Prostate gland (tissue), 2 donors: ENCODE results near the gene ACSF3. TPM values are rescaled to one million over a fixed set of nuclear protein-coding genes. Genes with fewer than 3 reads are reported as not detected.

Source experiments
- DNase-seq: peaks from one replicate; pipeline ENCODE4 v3.0.0-alpha.2; 2019; ENCODE audit warnings: low spot score
- H3K27ac ChIP-seq, 2 donors: fragments of 200-600 bp; sonication (generic); 2 replicates each; pipeline ENCODE4 v1.5.1; 2017 to 2019
- H3K27me3 ChIP-seq: fragments of 200-600 bp; sonication (generic); replicated peaks from 2 replicates; pipeline ENCODE4 v1.5.1; 2019; ENCODE audit not compliant: insufficient read depth
- H3K36me3 ChIP-seq, 2 donors: fragments of 200-600 bp; sonication (generic); 1 replicate in 1 of 2; 2 replicates in 1 of 2; pipeline versions ENCODE4 v1.5.1 to v1.8.1; 2017 to 2019
- H3K4me1 ChIP-seq: fragments of 200-600 bp; sonication (generic); replicated peaks from 2 replicates; pipeline ENCODE4 v1.5.1; 2019
- H3K4me3 ChIP-seq, 2 donors: fragments of 200-600 bp; sonication (generic); 2 replicates each; pipeline ENCODE4 v1.5.1; 2017 to 2019
- H3K9me3 ChIP-seq: fragments of 200-600 bp; sonication (generic); 2 replicates; pipeline ENCODE4 v1.5.1; 2017
- POLR2A ChIP-seq: fragments of 450-650 bp; IDR thresholded peaks from one replicate; pipeline ENCODE4 v1.6.1; 2016; ENCODE audit warnings: antibody characterized with exemption, mild to moderate bottlenecking
- POLR2AphosphoS5 ChIP-seq: sonication (generic); formaldehyde crosslinking; IDR thresholded peaks from one replicate; pipeline ENCODE4 v1.6.1; 2017; ENCODE audit warnings: antibody characterized with exemption
- WGBS: methylation state at CpG from one replicate; pipeline ENCODE4 v1.1.5; 2018; 5-methylcytosine and 5-hydroxymethylcytosine counted together
- intact Hi-C: fragments of 100-400 bp; cut with DNase I; formaldehyde crosslinking; loops from one replicate; pipeline ENCODE4 v1.14.2; 2022
- total RNA-seq, 2 donors: library from RNA; depleted of rRNA; stranded (reverse); fragments of >200 nt; gene quantifications; one replicate each; pipeline ENCODE4 v1.1.0, GENCODE V29; 2016
- TF ChIP-seq, protein P1 (sequence below), 4 experiments: fragments of 200-600 bp in 2 of 4; fragments of 450-650 bp in 2 of 4; sonication (generic) in 2 of 4; IDR thresholded peaks; 1 replicate in 3 of 4; 2 replicates in 1 of 4; pipeline ENCODE4 v1.5.1; 2016 to 2019; ENCODE audit warnings: antibody characterized with exemption in 4 of 4, mild to moderate bottlenecking in 2 of 4, moderate library complexity in 2 of 4

ACSF3 gene
- total RNA-seq, 2 donors from 2014 or later: 42.1 to 80.5 TPM

DNA sequence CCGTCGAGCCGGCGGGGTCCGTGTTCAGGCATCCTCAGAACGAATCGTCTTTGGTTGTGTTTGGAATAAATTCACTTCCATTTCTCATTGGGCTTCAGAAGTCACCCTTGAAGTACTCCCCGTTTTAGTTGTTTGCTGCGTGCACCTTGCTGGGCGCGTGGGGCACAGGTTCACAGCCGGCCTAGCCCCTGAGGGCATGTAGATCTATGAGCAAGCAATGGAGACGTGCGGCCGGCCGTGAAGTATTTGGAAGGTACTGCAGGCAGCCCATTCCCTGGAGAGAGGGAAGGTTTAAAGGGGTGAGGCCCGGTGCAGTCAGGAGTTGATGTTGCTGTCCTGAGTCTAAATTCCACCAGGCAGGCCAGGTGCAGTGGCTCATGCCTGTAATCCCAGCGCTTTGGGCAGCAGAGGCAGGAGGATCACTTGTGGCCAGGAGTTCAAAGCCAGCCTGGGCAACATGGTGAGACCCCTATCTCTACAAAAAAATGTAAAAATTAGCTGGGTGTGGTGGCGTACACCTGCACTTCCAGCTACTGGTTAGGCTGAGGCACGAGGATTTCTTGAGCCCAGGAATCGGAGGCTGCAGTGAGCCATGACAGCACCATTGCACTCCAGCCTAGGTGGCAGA, 714 bp downstream of the ACSF3 start:
- intact Hi-C loops: no loop called here
- H3K27ac ChIP-seq: peak overlapping the region; percentile 30 to 56
- no peak for DNase-seq

DNA sequence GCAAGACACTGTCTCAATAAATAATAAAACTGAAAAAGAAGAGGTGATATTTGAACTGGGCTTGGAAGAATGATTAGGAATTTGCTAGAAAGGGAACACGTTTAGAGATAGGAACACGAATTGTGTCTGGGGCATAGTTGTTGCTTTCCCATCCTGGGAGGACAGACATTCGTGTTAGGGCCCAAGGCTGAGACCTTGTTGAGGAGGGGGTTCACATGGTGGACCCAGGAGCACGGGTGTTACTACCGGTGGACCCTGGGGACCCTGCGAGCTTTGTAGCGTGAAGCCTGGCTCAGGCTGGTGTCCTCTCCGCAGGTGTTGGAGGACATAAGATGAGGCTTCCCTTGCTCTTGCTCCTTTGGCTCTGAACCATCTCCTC, 1.2 kb downstream of the ACSF3 start:
- DNase-seq: no peak
- peaks cover 11% of the 10 kb centered on the region for H3K4me1 ChIP-seq
- no peaks in the 10 kb centered on the region for H3K36me3 ChIP-seq
- TF ChIP-seq, protein P1, sequence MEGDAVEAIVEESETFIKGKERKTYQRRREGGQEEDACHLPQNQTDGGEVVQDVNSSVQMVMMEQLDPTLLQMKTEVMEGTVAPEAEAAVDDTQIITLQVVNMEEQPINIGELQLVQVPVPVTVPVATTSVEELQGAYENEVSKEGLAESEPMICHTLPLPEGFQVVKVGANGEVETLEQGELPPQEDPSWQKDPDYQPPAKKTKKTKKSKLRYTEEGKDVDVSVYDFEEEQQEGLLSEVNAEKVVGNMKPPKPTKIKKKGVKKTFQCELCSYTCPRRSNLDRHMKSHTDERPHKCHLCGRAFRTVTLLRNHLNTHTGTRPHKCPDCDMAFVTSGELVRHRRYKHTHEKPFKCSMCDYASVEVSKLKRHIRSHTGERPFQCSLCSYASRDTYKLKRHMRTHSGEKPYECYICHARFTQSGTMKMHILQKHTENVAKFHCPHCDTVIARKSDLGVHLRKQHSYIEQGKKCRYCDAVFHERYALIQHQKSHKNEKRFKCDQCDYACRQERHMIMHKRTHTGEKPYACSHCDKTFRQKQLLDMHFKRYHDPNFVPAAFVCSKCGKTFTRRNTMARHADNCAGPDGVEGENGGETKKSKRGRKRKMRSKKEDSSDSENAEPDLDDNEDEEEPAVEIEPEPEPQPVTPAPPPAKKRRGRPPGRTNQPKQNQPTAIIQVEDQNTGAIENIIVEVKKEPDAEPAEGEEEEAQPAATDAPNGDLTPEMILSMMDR (IDR thresholded peaks at IDR 0.05): no peak
- TF ChIP-seq POLR2AphosphoS5 (no peak), POLR2A (no peak)
- H3K4me3 ChIP-seq: peak overlapping the region; percentile 70 to 83
- no peak overlapping the region for H3K27ac ChIP-seq
- intact Hi-C loops: no loop called here
- no peaks in the 10 kb centered on the region for H3K9me3 ChIP-seq
- H3K27me3 ChIP-seq: peaks cover 6% of the 10 kb centered on the region
- WGBS: 81% methylated on average over 8 of the region's 8 CpGs

More for the DNA sequence above, 714 bp downstream of the ACSF3 start:
- WGBS: 11% methylated on average over 21 of the region's 21 CpGs
- H3K9me3 ChIP-seq: no peaks in the 10 kb centered on the region
- H3K36me3 ChIP-seq: no peaks in the 10 kb centered on the region
- TF ChIP-seq, protein P1 (IDR thresholded peaks at IDR 0.05): no peak
- no peak for TF ChIP-seq POLR2AphosphoS5
- TF ChIP-seq POLR2A: no peak
- H3K4me1 ChIP-seq: peaks cover 11% of the 10 kb centered on the region
- peak overlapping the region; percentile 70 to 83 for H3K4me3 ChIP-seq
- H3K27me3 ChIP-seq: peaks cover 6% of the 10 kb centered on the region

DNA sequence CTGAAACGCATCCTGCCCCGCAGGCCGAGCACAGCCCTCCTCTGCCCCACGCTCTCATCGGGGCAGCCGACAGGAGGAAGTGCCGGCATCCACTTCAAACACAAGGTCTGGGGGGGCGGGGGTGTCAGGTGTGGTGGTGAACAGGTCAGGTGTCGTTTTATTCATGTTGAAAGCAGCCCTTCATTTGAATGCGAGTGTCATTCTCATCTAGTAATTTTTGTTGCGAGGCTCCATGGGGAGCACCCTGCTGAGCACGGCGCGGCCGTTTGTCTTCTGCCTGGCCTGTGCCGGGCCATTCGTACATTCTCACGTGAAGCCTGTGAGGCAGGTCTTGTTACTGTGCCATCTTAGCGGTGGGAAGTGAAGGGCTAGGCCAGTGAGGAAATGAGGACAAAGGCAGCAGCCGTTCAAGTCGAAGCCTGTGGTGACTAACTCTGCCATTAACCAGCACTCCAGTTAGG, 1.9 kb downstream of the ACSF3 start:
- H3K27ac ChIP-seq: no peak overlapping the region
- no peaks in the 10 kb centered on the region for H3K9me3 ChIP-seq
- no peak for TF ChIP-seq POLR2A
- TF ChIP-seq, protein P1 (IDR thresholded peaks at IDR 0.05): no peak
- TF ChIP-seq POLR2AphosphoS5: no peak
- H3K27me3 ChIP-seq: peaks cover 2% of the 10 kb centered on the region
- DNase-seq: no peak
- intact Hi-C loops: no loop called here
- WGBS: 63% methylated on average over 21 of the region's 21 CpGs
- peaks cover 11% of the 10 kb centered on the region for H3K4me1 ChIP-seq
- H3K36me3 ChIP-seq: peaks cover 0 to under 1% of the 10 kb centered on the region in 2 donors
- no peak overlapping the region for H3K4me3 ChIP-seq

DNA sequence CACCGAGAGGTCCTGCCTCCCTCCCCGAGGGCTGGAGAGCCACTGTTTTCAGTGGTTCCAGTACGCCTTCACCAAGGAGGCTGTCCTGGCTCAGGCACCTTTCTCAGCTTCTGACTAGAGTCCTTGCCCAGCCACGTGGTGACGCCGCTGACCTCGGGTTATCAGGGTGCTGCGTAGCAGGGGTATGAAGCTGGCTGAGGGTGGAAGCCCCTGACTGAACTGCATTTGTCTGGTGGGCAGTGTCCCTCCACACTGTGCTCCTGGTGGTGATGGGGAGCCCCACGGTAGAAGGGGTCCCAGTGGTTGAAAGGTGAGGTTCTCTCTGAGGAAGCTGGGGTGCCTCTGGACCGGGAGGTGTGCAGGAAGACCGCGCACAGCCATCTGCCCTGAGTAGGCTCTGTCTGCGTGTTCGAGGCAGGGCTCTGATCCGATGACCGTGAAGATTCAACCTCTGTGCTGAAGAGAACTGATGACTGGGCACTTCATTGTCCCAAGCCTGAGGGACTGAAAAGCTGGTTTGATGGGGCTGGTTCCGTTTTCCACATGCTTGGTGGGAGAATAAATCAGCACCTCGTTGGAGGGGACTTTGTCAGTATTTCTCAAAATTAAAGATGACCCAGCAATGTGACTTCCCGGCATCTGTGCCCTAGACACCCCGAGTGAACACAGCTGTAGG, 2.5 kb downstream of the ACSF3 start:
- Histone ChIP-seq H3K4me1 (peaks cover 11% of the 10 kb centered on the region), H3K27ac (no peak overlapping the region), H3K27me3 (no peaks in the 10 kb centered on the region), H3K36me3 (peaks cover 0 to 4% of the 10 kb centered on the region in 2 donors), H3K9me3 (no peaks in the 10 kb centered on the region), H3K4me3 (no peak overlapping the region)
- DNase-seq: no peak
- intact Hi-C loops: no loop called here
- TF ChIP-seq, protein P1 (IDR thresholded peaks at IDR 0.05): no peak
- TF ChIP-seq POLR2AphosphoS5: no peak
- no peak for TF ChIP-seq POLR2A
- WGBS: 84% methylated on average over 20 of the region's 20 CpGs
